GM19240 (cell line): ENCODE data around the gene EIF2D.
"Not testable (repeated sequence)": the region's sequence is repeated elsewhere in the genome, so short reads cannot be mapped to it uniquely, and the experiment has no call there.

ENCODE experiments used
- DNase-seq: peaks from one replicate; pipeline ENCODE4 v3.0.0; 2011; ENCODE audit warnings: low spot score; ENCODE audit not compliant: insufficient read length

Gene EIF2D, protein sequence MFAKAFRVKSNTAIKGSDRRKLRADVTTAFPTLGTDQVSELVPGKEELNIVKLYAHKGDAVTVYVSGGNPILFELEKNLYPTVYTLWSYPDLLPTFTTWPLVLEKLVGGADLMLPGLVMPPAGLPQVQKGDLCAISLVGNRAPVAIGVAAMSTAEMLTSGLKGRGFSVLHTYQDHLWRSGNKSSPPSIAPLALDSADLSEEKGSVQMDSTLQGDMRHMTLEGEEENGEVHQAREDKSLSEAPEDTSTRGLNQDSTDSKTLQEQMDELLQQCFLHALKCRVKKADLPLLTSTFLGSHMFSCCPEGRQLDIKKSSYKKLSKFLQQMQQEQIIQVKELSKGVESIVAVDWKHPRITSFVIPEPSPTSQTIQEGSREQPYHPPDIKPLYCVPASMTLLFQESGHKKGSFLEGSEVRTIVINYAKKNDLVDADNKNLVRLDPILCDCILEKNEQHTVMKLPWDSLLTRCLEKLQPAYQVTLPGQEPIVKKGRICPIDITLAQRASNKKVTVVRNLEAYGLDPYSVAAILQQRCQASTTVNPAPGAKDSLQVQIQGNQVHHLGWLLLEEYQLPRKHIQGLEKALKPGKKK

DNA sequence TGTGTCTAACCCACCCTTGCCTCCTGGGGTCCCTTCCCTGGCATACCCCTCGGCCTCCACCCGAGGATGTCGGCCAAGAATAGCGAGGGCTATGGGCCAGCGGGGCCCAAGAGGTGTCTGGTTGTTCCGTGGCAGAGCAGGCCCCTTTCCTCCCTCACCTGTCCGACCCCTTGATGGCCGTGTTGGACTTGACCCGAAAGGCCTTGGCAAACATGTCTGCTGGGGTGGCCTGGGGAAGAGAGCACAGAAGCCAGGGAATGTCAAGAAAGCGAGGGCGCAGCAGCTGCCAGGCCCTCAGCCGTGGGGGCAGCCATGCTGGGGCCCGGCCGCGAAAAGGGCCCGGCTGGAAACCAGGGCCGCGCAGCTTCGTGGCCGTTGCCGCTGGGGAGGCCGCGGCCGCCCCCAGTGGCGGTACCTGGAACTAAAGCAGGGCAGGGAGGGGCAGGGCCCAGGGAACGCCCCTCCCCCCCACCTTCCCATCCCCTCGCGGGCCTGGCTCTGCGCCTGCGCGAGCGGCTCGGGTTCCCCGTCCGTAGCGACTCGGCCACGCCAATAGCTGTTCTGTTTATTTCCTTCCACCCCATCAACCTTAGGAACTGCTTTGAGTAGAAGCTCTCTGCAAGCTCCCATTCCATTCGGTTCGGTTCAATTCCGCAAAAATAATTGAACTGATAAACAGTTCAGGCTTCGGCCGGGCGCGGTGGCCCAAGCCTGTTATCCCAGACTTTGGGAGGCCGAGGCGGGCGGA is at the start of gene EIF2D:
Gene EIF2D (minus strand): TSS at position 337 of the 748 bp plus-strand sequence. CDS start 123 bp downstream, at position 214.
- peak; percentile 95 for DNase-seq

DNA sequence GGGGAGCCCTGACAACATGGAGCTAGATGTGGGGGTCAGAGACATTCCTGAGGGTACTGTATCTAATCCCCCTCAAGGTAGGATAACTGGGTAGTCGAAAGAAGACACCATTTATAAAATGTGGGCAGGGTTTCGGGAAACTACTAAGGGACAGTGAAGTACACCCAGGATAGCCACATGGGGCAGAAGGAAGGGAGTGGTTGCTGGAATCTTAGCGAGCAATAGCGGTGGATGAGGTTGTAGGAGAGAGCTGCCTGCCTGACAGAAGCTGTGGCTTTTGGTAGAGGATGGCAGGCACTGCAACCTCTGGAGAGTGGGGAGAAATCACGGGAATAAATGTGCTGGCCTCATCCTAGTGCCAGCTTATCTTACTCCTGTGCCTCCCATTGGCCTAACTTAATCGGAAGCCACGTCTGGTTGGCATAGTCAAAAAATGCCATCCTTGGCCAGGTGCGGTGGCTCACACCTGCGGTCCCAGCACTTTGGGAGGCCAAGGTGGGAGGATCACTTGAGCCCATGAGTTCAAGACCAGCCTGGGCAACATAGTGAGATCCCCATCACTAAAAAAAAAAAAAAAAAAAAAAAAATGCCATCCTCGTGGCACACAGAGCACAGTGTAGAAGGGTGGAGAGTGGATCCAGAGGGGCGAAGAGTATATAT is 49.0 kb upstream of the EIF2D start:
- DNase-seq = no peak

DNA sequence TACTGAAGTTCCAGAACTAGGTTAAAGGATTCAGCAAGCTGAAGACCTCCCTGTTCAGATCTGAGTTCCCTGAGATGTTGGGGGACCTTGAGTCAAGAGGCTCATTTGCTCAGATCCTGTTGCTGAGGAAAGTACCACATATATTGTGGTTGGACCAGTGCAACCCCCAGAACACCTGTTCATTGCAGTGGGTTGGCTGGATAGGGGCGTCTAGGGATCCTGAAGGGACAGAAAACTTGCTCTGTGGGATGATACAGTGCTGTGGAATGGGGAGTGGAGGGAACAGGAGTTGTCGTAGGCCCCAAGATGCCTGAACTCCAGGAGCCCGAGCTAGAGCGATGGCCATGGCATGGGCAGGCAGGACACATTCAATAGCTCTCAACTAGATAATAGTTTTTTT is 47.9 kb upstream of the EIF2D start:
- DNase-seq = no peak

DNA sequence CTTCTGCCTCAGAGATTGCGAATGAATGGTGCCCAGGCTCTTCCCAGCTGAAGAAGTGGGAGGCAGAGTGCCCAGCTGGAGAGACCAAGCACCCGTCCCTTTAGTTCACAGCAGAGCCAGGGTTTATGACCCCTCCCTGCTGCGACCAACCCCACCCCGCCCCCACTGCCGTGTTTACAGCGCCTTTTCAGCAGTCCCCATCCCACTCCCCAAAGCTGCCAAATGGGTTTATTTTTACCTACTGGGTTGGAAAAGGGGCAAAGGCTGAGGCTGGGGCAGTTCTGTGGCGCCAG is 46.7 kb upstream of the EIF2D start:
- no peak for DNase-seq

DNA sequence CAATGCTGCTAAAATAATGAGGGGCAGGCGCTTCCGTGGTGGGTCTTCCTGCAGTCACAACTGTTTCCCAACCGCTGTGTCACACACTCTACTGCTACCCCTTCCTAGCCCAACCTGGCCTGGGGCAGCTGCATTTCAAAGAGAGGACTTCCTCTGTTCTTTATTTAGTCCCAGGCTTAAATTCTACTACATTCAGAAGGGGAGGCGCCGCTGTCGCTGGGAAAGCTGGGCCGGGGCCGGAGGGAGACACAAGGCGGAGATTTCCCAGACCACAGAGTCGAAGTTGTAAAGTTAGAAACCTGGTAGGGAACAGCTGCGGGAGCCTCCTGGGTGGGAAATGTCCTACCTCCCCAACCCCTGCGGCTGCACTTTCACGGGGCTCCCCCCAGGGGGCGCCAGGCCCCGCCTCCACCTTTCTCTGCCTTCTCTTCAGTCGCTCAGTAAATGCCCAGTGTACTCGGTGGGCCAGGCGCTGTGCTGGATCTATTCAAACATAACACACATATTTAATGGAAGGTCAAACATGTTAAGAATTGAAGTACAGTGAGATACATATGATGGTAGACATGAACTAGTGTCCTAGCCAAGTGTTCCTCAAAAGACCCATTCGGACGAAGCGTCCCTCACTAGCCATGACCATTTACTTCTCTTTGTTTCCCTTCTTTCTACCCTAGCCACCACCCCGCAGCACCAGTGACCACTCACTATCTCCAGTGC is 46.2 kb upstream of the EIF2D start:
- peak; percentile 50 for DNase-seq

DNA sequence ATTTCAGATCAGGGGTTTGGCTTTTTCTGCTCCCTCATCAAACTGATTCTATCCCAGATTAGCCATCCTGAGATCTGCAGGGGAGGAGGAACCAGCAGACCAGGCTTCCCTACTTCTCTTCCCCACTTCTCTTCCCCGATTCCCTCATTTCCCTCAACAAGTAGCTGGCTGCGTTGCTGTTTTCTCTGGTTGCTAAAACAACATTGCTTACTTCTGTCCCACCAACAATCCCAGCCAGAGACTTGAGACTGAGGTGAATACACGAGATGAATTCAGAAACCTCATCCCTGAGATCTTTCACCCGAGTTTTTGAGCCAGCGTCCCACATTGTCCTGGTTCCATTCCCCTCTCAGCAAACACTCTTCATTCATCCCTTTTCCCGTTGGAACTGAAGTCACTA is 45.5 kb upstream of the EIF2D start:
- no peak for DNase-seq

DNA sequence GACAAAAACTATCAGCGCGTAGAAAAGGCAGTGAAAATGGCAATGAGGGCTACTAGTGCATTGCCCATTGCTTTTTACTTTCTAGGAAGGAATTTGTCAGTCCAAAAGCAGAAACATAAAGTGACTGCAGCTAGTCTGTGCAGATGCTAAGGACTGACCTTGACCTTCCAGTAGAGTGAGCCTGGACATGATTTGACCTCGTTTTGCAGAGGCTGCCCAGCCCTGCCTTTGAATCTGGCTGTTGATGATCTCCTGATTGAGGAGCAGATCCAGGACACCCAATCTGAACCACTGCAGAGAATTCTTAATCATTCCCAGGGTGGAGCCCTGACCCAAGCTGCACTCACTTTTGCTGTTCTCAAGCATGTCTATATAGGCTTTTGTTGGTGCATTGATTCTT is 44.7 kb upstream of the EIF2D start:
- no peak for DNase-seq

DNA sequence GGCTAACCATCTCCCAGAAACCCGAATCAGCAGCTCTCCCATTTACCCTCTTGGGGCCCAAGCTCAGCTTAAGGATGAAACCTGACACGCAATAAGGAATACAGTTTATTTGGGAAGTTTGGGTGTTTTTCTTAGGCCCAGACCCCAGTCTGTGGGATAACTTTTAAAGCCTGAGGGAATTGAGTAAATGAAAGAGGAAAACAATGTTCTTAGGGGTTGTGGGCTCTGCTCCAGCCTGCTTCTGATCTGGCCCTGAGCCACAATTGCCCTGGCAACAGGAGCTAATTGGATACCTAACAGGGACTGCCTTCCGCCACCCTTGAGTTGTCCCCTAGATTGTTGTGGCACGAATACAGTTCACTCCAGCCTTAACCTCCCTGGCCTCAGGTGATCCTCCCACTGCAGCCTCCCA is 43.2 kb upstream of the EIF2D start:
- DNase-seq = no peak

DNA sequence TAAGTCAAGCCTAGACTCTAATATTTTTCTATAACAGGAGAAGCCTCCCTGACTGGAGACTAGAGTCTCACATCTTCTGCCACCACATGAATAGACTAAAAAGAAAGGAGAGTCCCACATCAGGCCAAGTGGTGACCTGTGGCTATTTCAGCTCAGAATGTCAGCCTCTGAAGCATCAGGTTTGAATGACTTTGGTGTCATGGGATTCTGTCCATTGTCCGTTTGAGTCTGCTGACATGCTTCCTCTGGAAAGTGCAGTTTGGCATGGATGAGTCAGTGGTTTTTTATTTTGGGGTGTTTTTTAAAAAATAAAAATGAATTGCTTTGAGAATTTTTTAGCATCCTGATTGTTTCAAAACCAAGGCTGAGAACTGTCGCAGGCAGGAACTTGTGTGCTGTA is 42.6 kb upstream of the EIF2D start:
- no peak for DNase-seq

DNA sequence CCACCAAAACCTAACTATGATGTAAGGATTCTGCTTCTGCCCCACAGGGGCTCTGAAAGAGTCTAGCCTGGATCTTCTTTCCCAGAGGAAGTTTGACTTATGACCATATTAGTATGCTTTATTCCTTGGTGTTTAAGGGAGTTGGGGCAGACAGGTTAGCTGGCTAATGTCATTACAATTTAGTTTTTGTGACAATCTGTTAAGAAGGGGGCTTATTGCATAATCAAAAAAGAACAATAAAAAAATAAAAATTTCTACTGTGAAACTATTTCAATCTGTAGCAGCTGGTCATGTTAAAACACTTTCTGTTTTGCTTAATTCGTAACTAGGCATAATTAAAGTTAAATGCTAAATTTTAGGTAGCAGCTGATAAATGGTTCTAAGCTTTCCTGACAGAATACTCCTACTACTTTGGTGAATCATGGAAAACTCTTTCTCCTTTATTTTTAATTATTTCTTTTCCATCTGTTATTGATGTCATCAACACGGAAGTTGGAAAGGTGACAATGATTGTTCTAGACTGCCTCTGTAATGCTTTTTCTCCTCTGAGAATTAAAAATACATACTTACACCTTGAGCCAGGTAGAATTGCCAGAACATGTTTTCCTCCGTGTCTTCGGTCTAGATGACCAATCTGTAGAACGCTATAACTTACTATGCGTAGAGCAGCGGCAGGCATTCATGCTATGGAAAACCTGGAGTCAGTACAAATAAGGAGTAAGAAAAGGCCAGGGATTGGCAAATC is 41.6 kb upstream of the EIF2D start:
- no peak for DNase-seq

DNA sequence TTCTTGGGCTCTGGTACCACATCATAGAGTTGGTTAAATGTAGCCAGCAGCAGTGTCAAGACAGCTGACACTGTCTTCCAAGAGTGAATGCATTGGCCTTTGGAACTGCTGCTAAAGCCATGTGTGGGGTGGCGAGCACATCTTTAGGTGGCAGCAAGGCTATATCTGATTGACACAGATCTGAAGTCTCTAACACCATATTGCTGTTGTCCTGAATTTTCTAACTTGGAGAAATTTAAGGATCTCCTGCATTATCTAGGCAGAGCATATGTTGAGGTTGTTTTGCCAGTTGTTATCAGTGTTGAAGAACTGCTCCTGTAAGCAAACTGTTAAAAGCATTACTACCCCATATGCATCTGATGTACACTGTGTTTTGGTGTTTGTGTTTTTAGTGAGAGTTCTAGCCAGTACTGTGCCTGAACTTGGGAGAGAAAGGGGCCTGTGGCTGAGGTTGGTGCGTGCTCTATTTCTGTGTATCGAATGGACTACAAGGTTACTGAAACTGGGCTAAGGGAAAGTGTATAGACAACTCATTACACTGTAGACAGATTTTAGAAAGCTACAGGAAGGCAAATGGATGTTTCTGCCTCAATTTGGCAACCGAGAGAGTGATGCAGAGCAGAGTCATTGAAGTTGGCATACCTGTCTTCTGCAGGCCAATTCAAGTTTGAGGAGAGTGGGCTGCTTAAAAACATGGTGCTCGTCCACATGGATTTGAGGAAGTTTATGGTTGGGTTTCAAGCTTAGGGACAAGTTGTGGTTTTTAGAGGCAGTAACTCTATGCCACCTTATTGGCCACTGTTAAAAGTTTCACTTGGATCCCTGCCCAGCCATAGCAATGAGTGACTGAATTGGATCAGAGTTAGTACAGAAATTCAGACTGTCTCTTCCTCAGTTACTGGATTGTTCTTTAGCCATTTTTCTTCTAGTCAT is 40.0 kb upstream of the EIF2D start:
- no peak for DNase-seq

DNA sequence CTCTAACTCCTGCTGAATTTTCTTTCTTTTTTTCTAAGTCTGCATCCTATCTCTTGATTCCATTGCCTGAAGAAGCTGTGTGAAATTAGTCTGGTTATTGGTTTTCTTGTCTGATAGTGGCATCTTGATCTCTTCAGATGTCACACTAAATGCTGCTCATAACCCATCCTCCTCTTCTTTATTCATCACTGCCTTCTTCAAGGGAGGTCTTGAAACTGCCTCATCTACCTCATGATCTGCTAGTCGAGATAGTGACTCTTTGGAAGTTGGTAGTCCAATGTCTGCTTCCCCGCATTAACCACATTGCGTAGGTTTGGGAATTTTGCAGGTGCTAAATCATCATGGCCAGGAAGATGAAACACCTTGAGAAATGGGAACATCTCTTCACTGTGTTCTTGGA is 38.7 kb upstream of the EIF2D start:
- DNase-seq = no peak

DNA sequence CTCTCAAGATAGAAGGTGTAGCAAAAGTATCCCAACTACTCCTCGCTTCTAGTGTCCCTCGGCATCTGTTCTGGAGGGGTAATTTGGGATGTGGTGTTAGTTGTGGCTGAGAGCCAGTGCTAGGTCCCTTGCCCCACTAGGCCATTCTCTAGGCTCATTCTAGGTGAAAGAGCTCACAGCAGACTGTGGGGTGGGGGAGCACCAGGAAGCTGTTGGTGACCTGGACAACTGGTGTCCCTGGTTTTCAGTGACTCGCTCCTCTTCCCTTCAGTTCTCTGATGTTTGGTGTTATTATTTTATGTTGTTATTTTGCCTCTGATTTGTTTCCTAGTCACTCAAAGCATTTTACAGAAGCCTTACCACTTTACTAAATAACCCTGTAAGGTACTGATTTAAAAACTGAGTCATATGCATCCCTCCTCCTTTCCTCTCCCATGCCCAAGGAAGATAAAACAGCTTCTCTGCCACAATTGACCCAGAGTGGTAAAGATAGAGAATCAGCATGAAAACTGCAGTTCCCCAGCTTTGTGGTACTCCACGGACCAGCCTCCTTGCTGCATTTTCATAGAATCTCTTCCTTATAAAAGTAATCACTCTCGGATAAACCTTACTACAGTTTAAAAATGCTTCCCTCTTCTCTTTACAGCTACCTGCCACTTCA is 37.1 kb upstream of the EIF2D start:
- DNase-seq = no peak

DNA sequence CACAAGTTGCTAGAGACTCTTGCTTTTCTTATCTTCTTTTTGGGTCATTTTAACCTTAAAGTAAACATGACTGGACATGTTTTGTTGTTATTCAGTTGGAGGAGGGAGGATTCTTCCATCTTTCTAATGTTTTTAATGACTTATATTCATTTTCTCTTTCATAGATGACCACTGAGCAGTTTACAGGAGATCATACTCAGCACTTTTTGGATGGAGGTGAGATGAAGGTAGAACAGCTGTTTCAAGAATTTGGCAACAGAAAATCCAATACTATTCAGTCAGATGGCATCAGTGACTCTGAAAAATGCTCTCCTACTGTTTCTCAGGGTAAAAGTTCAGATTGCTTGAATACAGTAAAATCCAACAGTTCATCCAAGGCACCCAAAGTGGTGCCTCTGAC is 35.0 kb upstream of the EIF2D start:
- DNase-seq = no peak

DNA sequence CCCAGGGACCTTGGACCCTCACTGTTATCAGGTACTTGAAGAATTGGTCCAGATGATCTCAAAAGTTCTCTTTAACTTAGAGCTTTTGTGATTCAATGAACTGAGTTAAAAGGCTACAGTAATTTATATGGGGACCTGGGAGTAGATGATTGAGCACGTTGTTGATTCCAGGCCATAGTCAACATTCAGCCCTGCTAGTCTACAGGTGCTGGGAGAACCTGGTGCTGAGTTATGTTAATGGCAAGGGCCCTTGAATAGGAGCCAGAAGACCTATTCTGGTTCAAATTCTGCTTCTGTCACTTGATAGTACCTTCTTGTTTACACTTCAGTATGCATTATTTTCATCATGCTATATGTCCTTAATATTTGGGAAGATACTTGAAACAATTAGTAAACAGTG is 34.2 kb upstream of the EIF2D start:
- no peak for DNase-seq

DNA sequence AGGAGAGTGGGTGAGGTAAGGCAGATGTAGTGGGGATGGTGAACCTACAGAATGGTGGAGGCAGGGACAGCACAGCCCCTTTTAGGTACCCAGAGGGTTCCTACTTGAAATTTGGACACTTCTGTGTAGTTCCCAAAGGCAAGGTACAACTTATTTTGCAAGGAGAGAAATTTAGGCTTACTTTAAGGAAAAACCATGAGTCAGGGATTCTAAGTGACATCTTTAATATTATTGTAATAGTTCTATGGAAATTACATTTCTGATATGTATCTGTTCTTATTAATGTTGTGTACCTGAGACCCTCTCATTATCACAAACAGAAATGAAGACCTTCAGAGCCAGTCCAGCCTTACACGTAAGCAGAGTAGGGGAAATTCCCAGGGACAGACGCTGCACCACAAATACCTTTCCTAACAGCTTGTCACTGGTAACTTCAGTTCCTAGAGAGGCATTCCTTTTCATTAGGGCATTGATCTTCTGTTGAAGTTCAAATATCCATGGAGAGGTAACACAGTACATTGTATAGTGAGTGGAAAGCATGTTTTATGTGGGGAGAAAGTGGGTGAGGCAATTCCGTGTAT is 30.9 kb upstream of the EIF2D start:
- DNase-seq = no peak

DNA sequence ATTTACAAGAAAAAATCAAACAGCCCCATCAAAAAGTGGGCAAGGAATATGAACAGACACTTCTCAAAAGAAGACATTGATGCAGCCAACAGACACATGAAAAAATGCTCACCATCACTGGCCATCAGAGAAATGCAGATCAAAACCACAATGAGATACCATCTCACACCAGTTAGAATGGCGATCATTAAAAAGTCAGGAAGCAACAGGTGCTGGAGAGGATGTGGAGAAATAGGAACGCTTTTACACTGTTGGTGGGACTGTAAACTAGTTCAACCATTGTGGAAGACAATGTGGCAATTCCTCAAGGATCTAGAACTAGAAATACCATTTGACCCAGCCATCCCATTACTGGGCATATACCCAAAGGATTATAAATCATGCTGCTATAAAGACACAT is 29.8 kb upstream of the EIF2D start:
- DNase-seq = not testable (repeated sequence)

DNA sequence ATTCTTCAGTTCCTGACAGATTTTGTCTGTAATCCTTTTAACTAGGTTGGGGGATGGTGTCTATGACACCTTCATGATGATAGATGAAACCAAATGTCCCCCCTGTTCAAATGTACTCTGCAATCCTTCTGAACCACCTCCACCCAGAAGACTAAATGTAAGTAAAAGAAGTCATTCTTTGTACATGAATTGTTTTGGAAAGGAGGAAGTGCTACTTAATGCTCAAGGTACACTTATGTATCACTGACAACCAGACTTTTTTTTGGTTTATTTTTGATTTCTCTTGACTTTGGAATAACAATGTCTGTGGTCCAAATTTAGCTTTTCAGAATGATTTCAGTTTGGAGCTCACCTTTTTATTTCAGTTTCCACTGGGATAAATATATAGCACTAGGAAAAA is 25.3 kb upstream of the EIF2D start:
- no peak for DNase-seq

DNA sequence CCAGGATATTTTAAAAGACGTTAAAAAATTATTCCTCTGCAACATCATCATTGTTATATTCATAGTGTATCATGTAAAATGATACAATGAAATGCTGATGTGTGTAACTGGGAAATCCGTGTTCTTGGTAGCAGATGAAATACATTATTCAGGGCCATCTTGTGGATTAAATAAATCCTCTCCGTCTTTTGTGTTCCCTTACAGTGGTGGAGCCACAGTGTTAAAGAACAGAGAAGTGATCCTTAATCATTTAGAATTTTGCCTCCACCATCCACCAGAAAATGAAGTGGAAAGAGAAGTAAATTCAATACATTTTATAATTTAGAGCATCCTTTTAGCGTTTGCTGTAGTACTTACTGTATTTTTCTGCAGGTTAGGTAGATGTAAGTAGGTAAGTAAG is 24.4 kb upstream of the EIF2D start:
- no peak for DNase-seq
